ENCODE measurements around the gene PRUNE2. TPM values are rescaled to one million over a fixed set of nuclear protein-coding genes. Genes with fewer than 3 reads are reported as not detected.

Gene PRUNE2
- total RNA-seq, 2 experiments from 2014 or later, result 0.38 to 0.72 TPM

DNA sequence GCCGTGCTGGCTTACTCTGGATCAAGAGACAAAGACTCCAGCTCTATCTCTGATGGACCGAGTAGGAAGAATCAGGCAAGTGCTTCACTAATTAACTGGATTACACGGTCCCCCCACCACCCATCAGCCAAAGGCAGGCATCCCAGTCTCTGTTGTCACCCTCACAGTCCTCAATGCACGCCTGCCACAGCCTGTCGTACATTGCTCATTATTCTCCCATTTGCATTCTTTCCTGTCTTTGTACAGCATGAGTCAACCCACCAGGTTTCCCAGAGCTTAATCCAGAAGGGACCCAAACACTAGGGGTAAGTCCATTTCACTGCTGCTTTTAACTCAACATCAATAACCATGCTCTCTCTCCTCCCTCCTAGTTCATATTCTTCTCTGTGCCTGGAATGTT is 97.3 kb downstream of the PRUNE2 start:
- CTCF ChIA-PET, result interaction anchor here (1.0 to 1.4 kb wide), 3 partner anchors 200 to 389 kb away, joined by 3 to 4 read pairs (median 3); no protein-coding TSS in a partner anchor
- no peaks in the 10 kb centered on the region for H3K36me3 Mint-ChIP-seq (ENCODE audit: low read depth)

DNA sequence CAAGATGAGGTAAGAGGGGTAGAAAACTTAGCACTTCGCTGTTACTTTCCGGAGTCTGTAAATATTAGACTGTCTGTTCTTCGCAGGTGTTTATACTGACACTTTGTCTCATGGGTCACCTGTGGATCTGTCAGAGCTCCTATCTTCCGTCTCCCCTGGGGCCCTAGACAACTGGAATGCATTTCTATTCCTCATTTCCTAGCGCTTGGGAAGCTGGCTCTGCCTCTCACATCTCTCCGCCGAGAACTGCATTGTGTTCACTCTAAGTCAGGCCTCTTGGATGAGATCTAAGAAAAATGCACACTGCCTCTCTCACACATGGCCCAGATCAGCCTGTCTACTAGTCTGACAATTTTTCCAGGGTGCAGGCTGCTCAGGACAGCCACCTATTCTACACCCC is 102.2 kb downstream of the PRUNE2 start:
- TF ChIP-seq, protein P1, sequence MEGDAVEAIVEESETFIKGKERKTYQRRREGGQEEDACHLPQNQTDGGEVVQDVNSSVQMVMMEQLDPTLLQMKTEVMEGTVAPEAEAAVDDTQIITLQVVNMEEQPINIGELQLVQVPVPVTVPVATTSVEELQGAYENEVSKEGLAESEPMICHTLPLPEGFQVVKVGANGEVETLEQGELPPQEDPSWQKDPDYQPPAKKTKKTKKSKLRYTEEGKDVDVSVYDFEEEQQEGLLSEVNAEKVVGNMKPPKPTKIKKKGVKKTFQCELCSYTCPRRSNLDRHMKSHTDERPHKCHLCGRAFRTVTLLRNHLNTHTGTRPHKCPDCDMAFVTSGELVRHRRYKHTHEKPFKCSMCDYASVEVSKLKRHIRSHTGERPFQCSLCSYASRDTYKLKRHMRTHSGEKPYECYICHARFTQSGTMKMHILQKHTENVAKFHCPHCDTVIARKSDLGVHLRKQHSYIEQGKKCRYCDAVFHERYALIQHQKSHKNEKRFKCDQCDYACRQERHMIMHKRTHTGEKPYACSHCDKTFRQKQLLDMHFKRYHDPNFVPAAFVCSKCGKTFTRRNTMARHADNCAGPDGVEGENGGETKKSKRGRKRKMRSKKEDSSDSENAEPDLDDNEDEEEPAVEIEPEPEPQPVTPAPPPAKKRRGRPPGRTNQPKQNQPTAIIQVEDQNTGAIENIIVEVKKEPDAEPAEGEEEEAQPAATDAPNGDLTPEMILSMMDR (IDR thresholded peaks at IDR 0.05), result no peak
- Mint-ChIP-seq H3K36me3 (ENCODE audit: low read depth) (no peaks in the 10 kb centered on the region), H3K9me3 (no peaks in the 10 kb centered on the region), H3K27me3 (peaks cover 12% of the 10 kb centered on the region), H3K4me1 (ENCODE audit: low read depth) (no peaks in the 10 kb centered on the region), H3K27ac (no peak overlapping the region), H3K4me3 (no peak overlapping the region)
- no peak for ATAC-seq
- intact Hi-C loops (cut with micrococcal nuclease), result no loop called here
- DNase-seq, result no peak
- POLR2A ChIA-PET, result no interaction called here
- CTCF ChIA-PET, result no interaction called here

More for the DNA sequence above, 97.3 kb downstream of the PRUNE2 start:
- H3K4me3 Mint-ChIP-seq, result no peak overlapping the region
- TF ChIP-seq, protein P1 (IDR thresholded peaks at IDR 0.05), result no peak
- no peaks in the 10 kb centered on the region for H3K9me3 Mint-ChIP-seq
- ATAC-seq, result no peak
- peaks cover 10% of the 10 kb centered on the region for H3K27me3 Mint-ChIP-seq
- no peak overlapping the region for H3K27ac Mint-ChIP-seq
- no peak for DNase-seq
- no peaks in the 10 kb centered on the region for H3K4me1 Mint-ChIP-seq (ENCODE audit: low read depth)
- intact Hi-C loops (cut with micrococcal nuclease), result loop anchor here (5.0 kb wide), 1 partner anchor 189 kb away; no protein-coding TSS in a partner anchor
- POLR2A ChIA-PET, result no interaction called here

DNA sequence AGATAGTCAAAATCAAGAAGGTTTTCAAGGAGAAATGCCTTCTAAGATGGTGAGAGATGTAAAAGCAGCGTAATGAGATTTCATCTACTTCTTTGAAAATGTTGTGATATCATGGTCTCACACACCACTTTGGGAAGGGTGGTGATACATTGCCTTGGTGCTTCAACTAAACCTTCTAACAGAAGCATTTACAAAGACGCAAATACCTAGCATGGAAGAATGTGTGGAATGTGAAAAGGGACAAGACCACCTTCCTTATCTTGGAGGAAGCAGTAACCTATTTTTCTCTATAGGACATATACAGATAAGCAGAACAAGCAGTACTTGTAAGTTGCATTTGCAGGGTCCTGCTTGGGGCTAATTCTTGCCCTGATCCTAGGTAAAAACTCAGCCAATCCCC is 102.8 kb downstream of the PRUNE2 start:
- Mint-ChIP-seq H3K4me1 (ENCODE audit: low read depth) (no peaks in the 10 kb centered on the region), H3K36me3 (ENCODE audit: low read depth) (no peaks in the 10 kb centered on the region), H3K27ac (no peak overlapping the region), H3K27me3 (peaks cover 8% of the 10 kb centered on the region), H3K4me3 (no peak overlapping the region), H3K9me3 (no peaks in the 10 kb centered on the region)
- POLR2A ChIA-PET, result no interaction called here
- intact Hi-C loops (cut with micrococcal nuclease), result no loop called here
- ATAC-seq (no peak), DNase-seq (no peak)
- TF ChIP-seq, protein P1 (IDR thresholded peaks at IDR 0.05), result no peak
- CTCF ChIA-PET, result no interaction called here

DNA sequence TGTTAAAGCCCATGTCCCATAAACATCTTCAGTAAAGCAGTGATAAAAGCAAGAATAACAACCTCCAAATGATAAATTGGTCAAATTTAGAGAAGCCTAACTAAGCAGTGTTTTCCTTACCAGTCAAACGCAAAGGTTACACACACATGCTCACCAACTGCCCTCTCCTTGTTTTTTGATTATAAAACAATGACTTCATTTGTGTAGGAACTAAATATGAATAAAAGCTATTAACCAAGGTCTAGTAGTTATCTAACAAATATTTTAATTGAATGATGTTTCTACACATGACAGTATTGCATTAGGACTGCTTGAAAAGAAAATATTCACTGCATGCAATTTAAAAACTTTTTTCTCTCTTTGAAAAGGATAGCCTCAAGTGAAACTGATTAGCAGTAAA is 105.0 kb downstream of the PRUNE2 start:
- H3K36me3 Mint-ChIP-seq (ENCODE audit: low read depth), result no peaks in the 10 kb centered on the region
- ATAC-seq (no peak), DNase-seq (no peak)
- TF ChIP-seq, protein P1 (IDR thresholded peaks at IDR 0.05), result no peak
- intact Hi-C loops (cut with micrococcal nuclease), result no loop called here
- H3K9me3 Mint-ChIP-seq, result no peaks in the 10 kb centered on the region
- POLR2A ChIA-PET, result no interaction called here
- H3K27me3 Mint-ChIP-seq, result peaks cover 8% of the 10 kb centered on the region
- no peaks in the 10 kb centered on the region for H3K4me1 Mint-ChIP-seq (ENCODE audit: low read depth)
- CTCF ChIA-PET, result interaction anchor here (0.5 kb wide), 1 partner anchor 82 kb away, joined by 3 read pairs; no protein-coding TSS in a partner anchor
- H3K27ac Mint-ChIP-seq, result no peak overlapping the region
- no peak overlapping the region for H3K4me3 Mint-ChIP-seq

DNA sequence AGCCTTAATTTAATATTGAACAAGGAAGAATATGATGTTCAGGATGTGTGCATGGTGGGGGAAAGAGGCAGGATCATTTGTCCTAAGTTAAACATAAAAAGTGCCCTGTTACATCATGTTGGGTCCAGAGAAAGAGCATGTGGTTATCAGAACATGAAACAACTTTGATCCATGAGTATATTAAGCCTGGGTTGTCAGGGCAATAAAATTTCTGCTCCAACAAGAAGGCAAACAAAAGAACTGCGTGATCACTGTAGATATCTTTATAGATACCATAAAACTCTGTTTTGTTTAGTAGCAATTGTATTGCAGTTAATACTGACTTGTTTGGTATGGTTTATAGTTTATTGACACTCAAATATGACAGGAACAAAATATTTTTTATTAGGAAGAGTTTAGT is 106.4 kb downstream of the PRUNE2 start:
- DNase-seq (no peak), ATAC-seq (no peak)
- H3K4me1 Mint-ChIP-seq (ENCODE audit: low read depth), result no peaks in the 10 kb centered on the region
- H3K36me3 Mint-ChIP-seq (ENCODE audit: low read depth), result no peaks in the 10 kb centered on the region
- TF ChIP-seq, protein P1 (IDR thresholded peaks at IDR 0.05), result no peak
- H3K9me3 Mint-ChIP-seq, result no peaks in the 10 kb centered on the region
- H3K27ac Mint-ChIP-seq, result no peak overlapping the region
- intact Hi-C loops (cut with micrococcal nuclease), result no loop called here
- ChIA-PET CTCF (no interaction called here), POLR2A (no interaction called here)
- H3K4me3 Mint-ChIP-seq, result no peak overlapping the region
- H3K27me3 Mint-ChIP-seq, result peaks cover 9% of the 10 kb centered on the region

Measured in activated CD8-positive, alpha-beta T cell treated with anti-CD3 and anti-CD28 coated beads for 36 hours (primary cell).